Gastrocnemius medialis (tissue), 4 donors: ENCODE measurements around the gene EDEM1. TPM values are rescaled to one million over a fixed set of nuclear protein-coding genes. Genes with fewer than 3 reads are reported as not detected.

Source experiments
- ATAC-seq, 2 donors: fragments of 150-250 bp; one replicate each; pipeline ENCODE4 v1.9.1; 2016
- DNase-seq, 2 donors: peaks; one replicate each; pipeline ENCODE4 v3.0.0-alpha.2; 2019
- H3K27ac ChIP-seq, 4 donors: fragments of 200-600 bp; sonication (generic); 1 replicate in 1 of 4; 2 replicates in 3 of 4; pipeline ENCODE4 v1.5.1; 2016 to 2018; ENCODE audit warnings: mild to moderate bottlenecking in 2 of 4, moderate library complexity in 1 of 4
- H3K27me3 ChIP-seq, 3 donors: fragments of 200-600 bp; sonication (generic) in 2 of 3; 1 replicate in 1 of 3; 2 replicates in 2 of 3; pipeline versions ENCODE4 v1.5.1 to v1.6.0; 2016 to 2019; ENCODE audit warnings: mild to moderate bottlenecking in 1 of 3, moderate library complexity in 1 of 3
- H3K36me3 ChIP-seq, 2 donors: fragments of 200-600 bp; sonication (generic) in 1 of 2; one replicate each; pipeline ENCODE4 v1.5.1; 2017 to 2018
- H3K4me1 ChIP-seq, 2 donors: fragments of 200-600 bp; sonication (generic) in 1 of 2; one replicate each; pipeline ENCODE4 v1.5.1; 2016 to 2017; ENCODE audit warnings: mild to moderate bottlenecking in 2 of 2
- H3K4me3 ChIP-seq, 4 donors: fragments of 200-600 bp; sonication (generic) in 3 of 4; 1 replicate in 1 of 4; 2 replicates in 3 of 4; pipeline ENCODE4 v1.5.1; 2016 to 2019; ENCODE audit warnings: mild to moderate bottlenecking in 2 of 4
- H3K9me3 ChIP-seq, 3 donors: fragments of 200-600 bp; sonication (generic) in 2 of 3; 1 replicate in 1 of 3; 2 replicates in 2 of 3; pipeline ENCODE4 v1.5.1; 2016 to 2019
- CTCF ChIP-seq, 5 experiments: fragments of 450-650 bp in 3 of 5; fragments of 200-600 bp in 2 of 5; sonication (generic) in 2 of 5; IDR thresholded peaks in 4 of 5; conservative IDR thresholded peaks in 1 of 5; 1 replicate in 4 of 5; 2 replicates in 1 of 5; pipeline ENCODE4 v1.5.1; 2016 to 2019; ENCODE audit warnings: antibody characterized with exemption in 5 of 5, mild to moderate bottlenecking in 3 of 5, moderate library complexity in 3 of 5
- POLR2A ChIP-seq, 2 donors: fragments of 450-650 bp; IDR thresholded peaks; one replicate each; pipeline ENCODE4 v1.6.1; 2017; ENCODE audit warnings: antibody characterized with exemption in 2 of 2, mild to moderate bottlenecking in 2 of 2, moderate library complexity in 2 of 2
- in situ Hi-C, 4 donors: fragments of 200-750 bp; cut with MboI; loops; one replicate each; pipeline versions ENCODE4 v1.15.0 to v1.8.0; 2017; ENCODE audit warnings: low sequenced_read_pairs in 4 of 4
- intact Hi-C: fragments of 100-400 bp; cut with DNase I; formaldehyde crosslinking; loops from one replicate; pipeline ENCODE4 v1.15.1; 2023; ENCODE audit warnings: low total_unique reads
- total RNA-seq, 4 donors: library from RNA; depleted of rRNA; stranded (reverse); fragments of >200 nt; gene quantifications; one replicate each; pipeline versions ENCODE4 v1.1.0 to v1.2.3, GENCODE V29; 2016

Gene EDEM1
- total RNA-seq, 4 donors from 2014 or later: 7.8 to 12.3 (median 11.4) TPM

DNA sequence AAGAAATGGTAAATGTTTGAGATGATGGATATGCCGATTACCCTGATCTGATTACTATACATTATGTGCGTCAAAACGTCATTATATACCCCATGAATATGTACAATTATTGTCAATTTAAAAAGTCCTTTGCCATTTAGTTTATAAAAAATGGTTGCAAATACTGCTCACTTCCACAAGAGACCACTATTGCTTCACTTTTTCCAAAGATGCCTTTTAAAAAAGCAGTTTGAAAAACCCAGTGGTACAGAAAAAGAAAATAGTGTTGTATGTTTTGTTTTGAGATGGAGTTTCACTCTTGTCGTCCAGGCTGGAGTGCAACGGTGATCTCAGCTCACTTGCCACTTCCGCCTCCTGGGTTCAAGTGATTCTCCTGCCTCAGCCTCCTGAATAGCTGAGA, 39.3 kb downstream of the EDEM1 start:
- intact Hi-C loops: no loop called here
- in situ Hi-C loops: no loop called here
- no peak for ATAC-seq

GRCh38 chr3:5227812-5228211, 40.3 kb downstream of the EDEM1 start:
- H3K36me3 ChIP-seq: no peaks in the 10 kb centered on the region
- ATAC-seq (no peak), DNase-seq (no peak)
- peaks cover 0 to 3% (median 2%) of the 10 kb centered on the region in 3 donors for H3K27me3 ChIP-seq
- in situ Hi-C loops (no loop called here), intact Hi-C loops (no loop called here)
- TF ChIP-seq CTCF (IDR thresholded peaks at IDR 0.05 in 4 of 5, conservative IDR thresholded peaks at IDR 0.05 in 1 of 5) (no peak), POLR2A (IDR thresholded peaks at IDR 0.05) (no peak)
- no peaks in the 10 kb centered on the region for H3K4me1 ChIP-seq
- H3K4me3 ChIP-seq: no peak overlapping the region
- H3K27ac ChIP-seq: no peak overlapping the region
- no peaks in the 10 kb centered on the region for H3K9me3 ChIP-seq

More for the DNA sequence above, 39.3 kb downstream of the EDEM1 start:
- peaks cover 0 to 3% (median 0%) of the 10 kb centered on the region in 3 donors for H3K27me3 ChIP-seq
- no peaks in the 10 kb centered on the region for H3K36me3 ChIP-seq
- TF ChIP-seq CTCF (IDR thresholded peaks at IDR 0.05 in 4 of 5, conservative IDR thresholded peaks at IDR 0.05 in 1 of 5) (peak in 1 of 5 experiments; percentile 16), POLR2A (IDR thresholded peaks at IDR 0.05) (no peak)
- H3K4me1 ChIP-seq: no peaks in the 10 kb centered on the region
- no peak for DNase-seq
- no peak overlapping the region for H3K27ac ChIP-seq
- no peaks in the 10 kb centered on the region for H3K9me3 ChIP-seq
- H3K4me3 ChIP-seq: no peak overlapping the region

DNA sequence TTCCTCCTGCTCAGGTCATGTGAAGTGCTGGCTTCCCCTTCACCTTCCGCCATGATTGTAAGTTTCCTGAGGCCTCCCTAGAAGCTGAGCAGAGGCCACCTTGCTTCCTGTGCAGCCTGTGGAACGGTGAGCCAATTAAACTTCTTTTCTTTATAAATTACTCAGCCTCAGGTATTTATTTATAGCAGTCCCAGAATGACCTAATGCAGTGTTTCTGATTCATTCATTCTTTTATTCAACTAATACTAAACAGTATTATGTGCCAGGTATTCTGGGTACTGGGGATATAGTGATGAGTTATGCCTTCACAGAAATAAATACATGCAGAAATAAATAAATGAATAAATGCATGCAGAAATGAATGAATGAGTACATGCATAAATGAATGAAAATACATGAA, 41.9 kb downstream of the EDEM1 start:
- no peak for ATAC-seq
- DNase-seq: no peak
- in situ Hi-C loops: no loop called here

DNA sequence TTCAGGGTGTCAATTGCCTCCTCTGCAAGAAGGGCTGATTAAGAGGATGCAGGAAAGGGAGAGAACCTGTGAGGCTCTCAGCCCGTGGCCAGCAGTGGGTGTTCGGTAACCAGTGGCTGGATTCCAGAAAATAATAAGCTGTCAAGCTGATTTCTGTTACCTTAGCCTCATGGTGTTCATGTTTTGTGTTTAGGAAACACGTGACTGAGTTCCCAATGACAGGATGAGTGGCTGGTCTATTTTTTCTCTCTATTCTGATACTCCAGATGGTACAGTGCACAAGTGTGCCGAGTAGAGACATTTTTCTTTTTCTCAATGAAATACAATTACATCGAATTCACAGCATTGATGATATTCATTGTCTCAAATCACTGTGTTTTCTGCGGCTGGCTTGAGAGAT, 43.6 kb downstream of the EDEM1 start:
- ATAC-seq (no peak), DNase-seq (no peak)
- Histone ChIP-seq H3K36me3 (no peaks in the 10 kb centered on the region), H3K27ac (no peak overlapping the region), H3K27me3 (peaks cover 0 to 3% (median 2%) of the 10 kb centered on the region in 3 donors), H3K4me1 (no peaks in the 10 kb centered on the region), H3K4me3 (no peak overlapping the region), H3K9me3 (no peaks in the 10 kb centered on the region)
- TF ChIP-seq POLR2A (IDR thresholded peaks at IDR 0.05): no peak
- in situ Hi-C loops (no loop called here), intact Hi-C loops (no loop called here)

More for the DNA sequence above, 41.9 kb downstream of the EDEM1 start:
- Histone ChIP-seq H3K27me3 (peaks cover 0 to 3% (median 2%) of the 10 kb centered on the region in 3 donors), H3K4me1 (no peaks in the 10 kb centered on the region), H3K27ac (no peak overlapping the region), H3K36me3 (no peaks in the 10 kb centered on the region), H3K9me3 (no peaks in the 10 kb centered on the region), H3K4me3 (no peak overlapping the region)
- intact Hi-C loops: no loop called here
- TF ChIP-seq POLR2A (IDR thresholded peaks at IDR 0.05) (no peak), CTCF (IDR thresholded peaks at IDR 0.05 in 4 of 5, conservative IDR thresholded peaks at IDR 0.05 in 1 of 5) (no peak)

DNA sequence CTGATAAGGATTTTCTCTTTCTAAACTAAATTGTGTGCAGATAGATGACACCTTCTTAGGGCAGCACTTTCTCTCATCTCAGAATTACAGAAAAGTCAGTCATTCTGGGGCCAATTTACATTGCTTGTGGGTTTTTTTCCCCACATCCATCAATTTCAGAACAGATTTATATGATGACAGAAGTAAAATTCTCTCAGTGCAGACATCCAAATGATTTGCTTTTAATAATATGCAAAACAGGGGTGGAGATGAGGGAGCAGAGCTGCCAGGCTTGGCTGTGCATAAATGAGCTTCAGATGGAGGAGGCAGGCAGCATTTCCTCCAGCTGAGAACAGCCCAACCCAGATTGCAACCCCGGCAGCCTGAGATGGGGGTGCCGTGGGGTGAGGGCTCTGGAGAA, 44.0 kb downstream of the EDEM1 start:
- in situ Hi-C loops: no loop called here
- intact Hi-C loops: no loop called here
- no peak for DNase-seq
- peaks cover 0 to 3% (median 2%) of the 10 kb centered on the region in 3 donors for H3K27me3 ChIP-seq
- TF ChIP-seq CTCF (IDR thresholded peaks at IDR 0.05 in 4 of 5, conservative IDR thresholded peaks at IDR 0.05 in 1 of 5) (no peak), POLR2A (IDR thresholded peaks at IDR 0.05) (no peak)
- no peaks in the 10 kb centered on the region for H3K4me1 ChIP-seq
- H3K9me3 ChIP-seq: no peaks in the 10 kb centered on the region
- no peak overlapping the region for H3K27ac ChIP-seq
- H3K4me3 ChIP-seq: no peak overlapping the region
- H3K36me3 ChIP-seq: no peaks in the 10 kb centered on the region
- no peak for ATAC-seq
